ENCODE data around the gene MYO16.

DNA sequence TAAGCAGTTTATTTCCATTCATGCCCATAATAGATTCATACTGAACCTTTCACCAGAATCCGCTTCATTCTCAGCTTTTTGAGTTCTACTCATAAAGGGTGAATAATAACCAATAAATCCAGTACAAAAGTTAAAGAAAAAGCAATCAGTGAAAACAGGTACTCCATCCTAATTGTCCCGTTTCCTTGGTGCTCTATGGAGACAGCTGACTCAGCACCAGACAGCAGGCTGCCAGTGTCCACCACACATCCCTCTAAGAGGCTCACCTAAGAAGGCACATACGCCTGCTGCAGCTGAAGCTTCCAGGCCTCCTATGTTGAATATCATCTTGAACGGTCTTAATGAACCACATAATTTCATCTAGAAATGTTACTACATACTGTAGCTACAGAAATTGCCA, 27.3 kb downstream of the MYO16 start:
- TF ChIP-seq GATA3 (IDR thresholded peaks at IDR 0.05; ENCODE audit: low read depth, low read length), result no peak
- no peak for TF ChIP-seq GATA2 (IDR thresholded peaks at IDR 0.05; ENCODE audit: low read depth, low read length)
